Ovary (tissue), 9 donors: ENCODE data around the gene PBX1. TPM values are rescaled to one million over a fixed set of nuclear protein-coding genes. Genes with fewer than 3 reads are reported as not detected.

Experiments used
- DNase-seq, 5 donors: peaks; one replicate each; pipeline ENCODE4 v3.0.0-alpha.2; 2019 to 2020
- H3K27ac ChIP-seq, 2 donors: fragments of 200-600 bp; one replicate each; pipeline versions ENCODE4 v1.5.1 to v1.8.0; 2019 to 2022
- H3K27me3 ChIP-seq: fragments of 200-600 bp; one replicate; pipeline ENCODE4 v1.8.0; 2022
- H3K36me3 ChIP-seq: fragments of 200-600 bp; sonication (generic); one replicate; pipeline ENCODE4 v1.5.1; 2019
- H3K4me1 ChIP-seq: one replicate; pipeline ENCODE4 v1.8.1; 2013; ENCODE audit warnings: mild to moderate bottlenecking, moderate library complexity; ENCODE audit not compliant: insufficient read depth
- H3K4me3 ChIP-seq: fragments of 200-600 bp; sonication (generic); one replicate; pipeline ENCODE4 v1.5.1; 2017
- H3K9me3 ChIP-seq, 2 donors: fragments of 200-600 bp in 1 of 2; sonication (generic) in 1 of 2; one replicate each; pipeline versions ENCODE4 v1.5.1 to v1.8.1; 2013 to 2019; ENCODE audit warnings: mild to moderate bottlenecking in 1 of 2, moderate library complexity in 1 of 2
- EP300 ChIP-seq: sonication (generic); formaldehyde crosslinking; IDR thresholded peaks from one replicate; pipeline ENCODE4 v1.6.1; 2017; ENCODE audit warnings: antibody characterized with exemption
- POLR2A ChIP-seq: fragments of 450-650 bp; IDR thresholded peaks from one replicate; pipeline ENCODE4 v1.6.1; 2017; ENCODE audit warnings: antibody characterized with exemption, mild to moderate bottlenecking, moderate library complexity
- WGBS, 3 donors: extraction: QIAGEN DNeasy Blood & Tissue Kit in 1 of 3; methylation state at CpG; one replicate each; pipeline versions ENCODE4 v1.1.5 to v1.1.7; 2013 to 2017; 5-methylcytosine and 5-hydroxymethylcytosine counted together
- intact Hi-C, 4 donors: fragments of 100-400 bp; cut with DNase I; formaldehyde crosslinking; loops; one replicate each; pipeline versions ENCODE4 v1.11.0 to v1.15.1; 2022 to 2023
- polyA plus RNA-seq, 2 donors: library from polyadenylated mRNA; stranded (reverse); fragments of 200-250 nt in 1 of 2; fragments of 350-450 nt in 1 of 2; fragmentation: Illumina TruSeq in 1 of 2; extraction: RNeasy Lipid Tissue Mini Kit (QIAGEN cat#74804) in 1 of 2; gene quantifications; one replicate each; pipeline ENCODE4 v1.2.3, GENCODE V29; 2013 to 2014
- total RNA-seq, 7 donors: library from RNA; depleted of rRNA in 2 of 7; stranded (reverse); fragments of >200 nt in 2 of 7; fragmentation: NEBNext Ultra II Directional in 3 of 7; extraction: Animal tissue kit (Norgen Biotek cat#: 25700) in 3 of 7; gene quantifications; one replicate each; pipeline versions ENCODE4 v1.1.0 to v1.2.4, GENCODE V29; 2016 to 2023
- TF ChIP-seq, protein P1 (sequence below), 3 donors: fragments of 450-650 bp in 2 of 3; fragments of 200-600 bp in 1 of 3; IDR thresholded peaks; one replicate each; pipeline versions ENCODE4 v1.5.1 to v1.8.0; 2016 to 2022; ENCODE audit warnings: antibody characterized with exemption in 3 of 3, mild to moderate bottlenecking in 1 of 3
- donor health status: DM: no; HTN: no; CAD: no; lungs with moderate emphysema.
- donor health status: DM: no; HTN: no; CAD: no.
- donor health status: Bipolar disorder and iron deficiency.
- donor health status: DM: yes; HTN: yes; CAD: no.
- donor health status: DM: no; HTN: no; CAD: no.
- donor health status: DM: yes; HTN: yes; CAD: no.

Gene PBX1
- total and polyA plus RNA-seq, 9 donors, result 43.7 to 220 (median 142) TPM

DNA sequence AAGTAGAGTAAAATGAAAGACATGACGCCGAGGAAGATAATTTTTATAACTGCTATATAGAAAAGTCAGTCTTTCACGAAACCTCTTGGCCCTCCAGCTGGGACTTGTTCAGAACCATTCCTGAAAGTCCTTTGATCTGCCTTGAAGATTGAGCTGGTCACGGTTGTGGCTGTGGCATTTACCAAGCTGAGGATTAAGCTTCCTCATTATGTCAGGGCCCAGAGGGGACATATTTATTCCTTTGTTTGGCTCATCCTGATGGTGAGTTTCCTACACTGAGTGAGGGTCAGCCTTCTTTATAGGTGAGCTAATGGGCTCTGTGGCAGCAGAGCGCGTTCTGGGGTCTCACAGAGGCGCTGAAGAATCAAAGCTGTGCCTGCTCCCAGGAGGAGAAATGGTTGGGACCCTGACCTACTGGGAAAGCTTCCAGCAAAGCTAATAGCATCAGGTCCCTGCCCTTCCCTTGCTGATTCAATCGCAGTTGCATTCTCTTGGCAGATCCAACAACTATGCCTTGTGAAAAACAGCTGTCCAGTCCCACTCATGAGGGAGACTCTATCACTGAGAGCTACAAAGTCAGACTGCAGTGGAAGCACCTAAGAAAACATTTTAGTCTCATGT is 43.2 kb upstream of the PBX1 start:
- peaks cover 5% of the 10 kb centered on the region for H3K4me1 ChIP-seq
- no peaks in the 10 kb centered on the region for H3K36me3 ChIP-seq
- TF ChIP-seq POLR2A, result no peak
- no peak for TF ChIP-seq EP300
- TF ChIP-seq, protein P1, sequence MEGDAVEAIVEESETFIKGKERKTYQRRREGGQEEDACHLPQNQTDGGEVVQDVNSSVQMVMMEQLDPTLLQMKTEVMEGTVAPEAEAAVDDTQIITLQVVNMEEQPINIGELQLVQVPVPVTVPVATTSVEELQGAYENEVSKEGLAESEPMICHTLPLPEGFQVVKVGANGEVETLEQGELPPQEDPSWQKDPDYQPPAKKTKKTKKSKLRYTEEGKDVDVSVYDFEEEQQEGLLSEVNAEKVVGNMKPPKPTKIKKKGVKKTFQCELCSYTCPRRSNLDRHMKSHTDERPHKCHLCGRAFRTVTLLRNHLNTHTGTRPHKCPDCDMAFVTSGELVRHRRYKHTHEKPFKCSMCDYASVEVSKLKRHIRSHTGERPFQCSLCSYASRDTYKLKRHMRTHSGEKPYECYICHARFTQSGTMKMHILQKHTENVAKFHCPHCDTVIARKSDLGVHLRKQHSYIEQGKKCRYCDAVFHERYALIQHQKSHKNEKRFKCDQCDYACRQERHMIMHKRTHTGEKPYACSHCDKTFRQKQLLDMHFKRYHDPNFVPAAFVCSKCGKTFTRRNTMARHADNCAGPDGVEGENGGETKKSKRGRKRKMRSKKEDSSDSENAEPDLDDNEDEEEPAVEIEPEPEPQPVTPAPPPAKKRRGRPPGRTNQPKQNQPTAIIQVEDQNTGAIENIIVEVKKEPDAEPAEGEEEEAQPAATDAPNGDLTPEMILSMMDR (IDR thresholded peaks at IDR 0.05), result no peak
- WGBS, 3 donors, result 60 to 65% (median 63%) methylated on average over 8 of the region's 8 CpGs
- intact Hi-C loops, result no loop called here
- H3K27me3 ChIP-seq, result no peaks in the 10 kb centered on the region
- no peak overlapping the region for H3K4me3 ChIP-seq
- no peaks in the 10 kb centered on the region for H3K9me3 ChIP-seq
- H3K27ac ChIP-seq, result no peak overlapping the region
- no peak for DNase-seq

DNA sequence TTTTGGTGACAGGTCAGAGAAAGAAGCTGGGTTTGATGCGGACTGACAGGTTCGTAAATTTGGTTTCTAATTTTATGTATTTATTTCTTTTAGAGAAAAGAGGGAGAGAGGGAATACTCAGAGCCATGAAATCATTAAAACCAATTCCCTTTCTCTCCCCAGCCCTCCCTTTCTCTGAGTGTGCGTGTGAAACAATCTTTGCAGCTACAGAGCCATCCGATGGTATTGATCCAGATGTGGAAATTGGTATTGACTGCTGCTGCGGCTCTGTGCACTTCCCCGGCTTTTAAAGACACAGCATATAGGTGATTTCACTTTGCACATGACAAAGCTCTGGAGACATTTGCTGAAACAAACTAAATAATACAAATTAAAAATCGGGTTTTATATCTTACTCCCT is 42.4 kb upstream of the PBX1 start:
- Histone ChIP-seq H3K36me3 (no peaks in the 10 kb centered on the region), H3K4me3 (no peak overlapping the region), H3K4me1 (peaks cover 5% of the 10 kb centered on the region), H3K9me3 (no peaks in the 10 kb centered on the region), H3K27me3 (no peaks in the 10 kb centered on the region), H3K27ac (no peak overlapping the region)
- no peak for DNase-seq
- intact Hi-C loops, result no loop called here
- TF ChIP-seq EP300 (no peak), POLR2A (no peak)
- TF ChIP-seq, protein P1 (IDR thresholded peaks at IDR 0.05), result no peak
- WGBS, 3 donors, result 54 to 67% (median 66%) methylated on average over 7 of the region's 7 CpGs

DNA sequence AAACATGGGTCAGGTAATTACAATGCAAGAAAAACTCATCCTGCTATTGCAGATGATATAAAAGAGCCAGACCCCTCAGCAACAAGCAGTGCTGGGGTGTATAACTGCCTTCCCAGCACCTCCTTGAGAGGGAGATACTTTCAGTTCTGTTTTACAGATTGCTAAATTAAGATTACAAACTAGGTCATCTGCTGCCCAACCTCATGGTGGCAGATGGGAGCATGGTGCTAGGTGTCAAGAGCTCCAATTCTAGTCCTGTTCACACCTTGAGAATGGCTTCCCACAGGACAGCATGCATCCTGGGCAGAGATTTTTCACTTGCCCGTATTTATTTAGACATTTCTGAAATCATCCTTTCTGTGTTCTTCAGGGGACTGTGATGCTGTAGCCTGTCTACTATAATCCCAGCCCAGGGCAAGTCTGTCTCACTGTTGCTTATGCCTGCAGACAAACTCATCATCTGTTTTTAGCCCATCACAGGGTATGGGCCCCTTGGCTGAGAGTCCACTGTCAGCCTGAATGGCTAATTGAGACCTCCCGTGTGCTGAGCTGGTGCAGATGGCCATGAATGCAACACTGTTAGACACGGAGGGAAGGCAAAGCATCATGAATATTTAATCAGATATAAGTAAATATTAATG is 40.2 kb upstream of the PBX1 start:
- Histone ChIP-seq H3K4me3 (no peak overlapping the region), H3K4me1 (peaks cover 5% of the 10 kb centered on the region), H3K27ac (no peak overlapping the region), H3K9me3 (no peaks in the 10 kb centered on the region), H3K27me3 (no peaks in the 10 kb centered on the region), H3K36me3 (no peaks in the 10 kb centered on the region)
- intact Hi-C loops, result no loop called here
- 85 to 89% (median 85%) methylated on average over 3 of the region's 3 CpGs for WGBS, 3 donors
- TF ChIP-seq EP300, result no peak
- TF ChIP-seq, protein P1 (IDR thresholded peaks at IDR 0.05), result no peak
- TF ChIP-seq POLR2A, result no peak
- no peak for DNase-seq

- no peaks in the 10 kb centered on the region for H3K9me3 ChIP-seq
- TF ChIP-seq, protein P1 (IDR thresholded peaks at IDR 0.05), result no peak
- no peak for TF ChIP-seq EP300
- TF ChIP-seq POLR2A, result no peak
- WGBS, 3 donors, result 86 to 96% (median 93%) methylated on average over 4 of the region's 4 CpGs
- no peak overlapping the region for H3K27ac ChIP-seq
- no peaks in the 10 kb centered on the region for H3K27me3 ChIP-seq
- intact Hi-C loops, result no loop called here
- H3K4me3 ChIP-seq, result no peak overlapping the region
- H3K36me3 ChIP-seq, result no peaks in the 10 kb centered on the region
- DNase-seq, result no peak
- peaks cover 5% of the 10 kb centered on the region for H3K4me1 ChIP-seq
Observed at GRCh38 chr1:164519426-164519825, 39.6 kb upstream of the PBX1 start.
